AG08395 (cell line): Measurements from ENCODE around the gene AMIGO1.
A peak's percentile ranks its signal among the peaks of the same experiment; 100 is the strongest.
"Not testable (repeated sequence)": the region's sequence is repeated elsewhere in the genome, so short reads cannot be mapped to it uniquely, and the experiment has no call there.

Experiments
- DNase-seq: peaks from one replicate; pipeline ENCODE4 v3.0.0; 2012; ENCODE audit warnings: mixed read lengths, low spot score

AMIGO1 gene

DNA sequence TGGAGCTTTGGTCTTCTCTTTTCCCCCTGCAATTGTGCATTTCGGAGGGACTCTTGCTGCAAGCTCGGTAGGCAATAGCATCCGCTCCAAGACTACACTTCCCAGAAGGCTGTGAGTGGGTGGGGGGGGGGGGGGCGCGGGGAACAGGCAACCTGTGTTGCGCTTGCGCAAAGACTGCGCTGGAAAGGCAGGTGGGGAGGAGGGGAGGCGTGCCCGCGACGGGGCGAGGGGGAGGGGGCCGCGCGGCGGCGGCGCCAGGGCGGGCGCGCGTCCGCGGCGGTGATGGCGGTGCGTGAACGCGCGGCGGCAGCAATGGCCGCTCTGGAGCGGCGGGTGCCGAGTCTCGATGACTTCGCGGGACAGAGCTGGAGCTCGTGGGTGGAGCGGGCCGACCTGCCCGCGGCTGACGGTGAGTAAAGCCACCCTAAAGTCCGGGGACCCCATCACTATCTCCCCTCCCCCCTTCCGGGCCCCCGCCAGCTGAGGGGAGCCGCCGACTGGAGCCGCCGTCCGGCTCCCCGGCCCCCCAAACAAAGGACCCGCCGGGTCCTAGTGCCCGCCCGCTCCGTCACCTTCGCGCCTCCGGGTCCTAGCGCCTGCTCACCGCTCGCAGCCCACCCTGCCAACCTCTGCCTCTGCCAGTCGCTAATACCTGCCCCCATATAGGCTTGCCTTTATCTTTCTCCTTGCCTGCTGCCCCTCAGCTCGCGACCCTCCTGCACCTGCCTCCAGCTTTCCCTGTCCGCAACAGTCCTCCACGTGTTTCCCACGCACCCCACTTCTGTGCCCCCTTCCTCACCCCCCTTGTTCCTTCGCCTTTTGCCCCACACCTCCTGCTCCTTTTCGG, 25.6 kb downstream of the AMIGO1 start, which contains the start of gene ATXN7L2:
ATXN7L2 (plus strand) TSS at position 234 of the 847 bp plus-strand sequence; CDS start at position 283, 49 bp downstream.
- DNase-seq: peak; percentile 100

DNA sequence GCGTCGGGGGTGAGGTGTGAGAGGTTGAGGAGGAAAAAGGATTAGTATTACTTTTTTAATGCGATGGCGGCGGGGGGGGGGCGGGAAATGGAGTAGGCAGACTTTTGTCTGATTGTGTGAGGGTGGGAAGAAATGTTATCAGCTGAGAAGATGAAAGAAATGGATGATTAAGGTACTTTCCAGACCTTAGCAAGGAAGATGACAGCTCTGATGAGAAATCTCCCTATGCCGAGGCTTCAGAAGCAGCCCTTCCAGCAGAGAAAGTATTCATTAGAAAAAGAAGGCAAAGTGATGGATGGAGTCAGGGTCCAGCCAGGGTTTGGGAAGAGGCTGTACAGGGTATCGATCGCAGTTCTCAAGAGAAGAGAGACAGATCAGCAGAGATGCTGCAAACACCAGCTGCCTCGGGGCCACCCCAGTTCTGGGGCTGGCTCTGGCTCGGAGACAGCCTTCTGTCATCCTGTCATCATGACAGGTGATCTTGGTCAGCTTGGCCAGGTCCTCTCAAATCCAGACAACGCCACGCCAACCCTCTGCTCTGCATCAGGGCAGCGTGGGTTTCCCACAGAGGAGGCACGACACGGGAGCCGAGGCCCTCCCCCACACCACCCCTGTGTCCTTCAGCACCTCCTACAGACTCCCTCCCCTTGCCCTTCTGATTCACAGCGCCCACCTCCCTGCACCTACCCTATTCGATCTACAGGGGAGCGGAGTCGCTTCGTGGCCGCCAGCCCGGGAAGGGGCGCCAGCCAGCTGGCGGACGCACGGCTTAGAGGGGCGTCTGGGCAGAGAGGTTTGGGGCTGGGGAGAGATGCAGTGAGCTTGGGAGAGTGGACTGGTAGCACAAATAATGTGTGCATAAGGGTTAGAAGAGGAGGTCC, 26.5 kb downstream of the AMIGO1 start:
- DNase-seq: no peak

DNA sequence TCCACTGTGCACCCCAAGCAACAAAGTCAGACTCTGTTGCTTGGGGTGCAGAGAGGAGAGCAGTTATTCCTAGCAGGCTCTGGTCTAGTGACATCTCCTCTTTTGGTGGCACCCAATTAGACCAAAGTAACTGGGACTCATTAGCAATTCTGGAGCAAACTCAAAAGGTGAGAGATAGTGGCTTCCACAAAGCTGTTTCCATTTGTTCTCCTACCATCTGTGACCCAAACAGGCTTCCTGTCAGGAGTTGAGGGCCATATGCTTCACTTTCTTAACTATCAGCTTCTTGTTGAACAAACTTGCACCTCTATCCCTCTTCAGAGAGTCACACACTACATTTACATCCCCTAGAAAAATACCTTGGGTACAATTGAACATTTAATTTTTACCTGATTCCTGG, 27.3 kb downstream of the AMIGO1 start:
- DNase-seq: no peak

DNA sequence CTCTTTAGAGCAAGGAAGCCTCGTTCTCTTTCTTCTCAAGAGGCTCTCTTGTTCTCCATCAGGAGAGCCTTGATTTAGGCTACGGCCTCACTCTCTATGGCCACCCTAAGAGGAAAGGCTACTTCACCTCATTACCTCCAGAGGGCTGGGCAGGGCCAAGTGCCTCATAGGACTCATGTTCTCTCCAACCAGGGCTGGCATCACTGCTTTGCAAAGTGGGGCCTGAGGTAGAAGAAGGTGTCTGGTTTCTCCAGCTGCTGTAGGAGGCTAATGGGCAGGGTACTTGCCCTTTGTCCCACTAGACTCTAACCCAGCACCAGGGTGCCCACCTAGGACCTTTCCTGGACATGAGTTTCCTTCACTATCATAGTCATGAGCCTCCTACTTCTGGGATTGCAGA, 27.9 kb downstream of the AMIGO1 start:
- no peak for DNase-seq

DNA sequence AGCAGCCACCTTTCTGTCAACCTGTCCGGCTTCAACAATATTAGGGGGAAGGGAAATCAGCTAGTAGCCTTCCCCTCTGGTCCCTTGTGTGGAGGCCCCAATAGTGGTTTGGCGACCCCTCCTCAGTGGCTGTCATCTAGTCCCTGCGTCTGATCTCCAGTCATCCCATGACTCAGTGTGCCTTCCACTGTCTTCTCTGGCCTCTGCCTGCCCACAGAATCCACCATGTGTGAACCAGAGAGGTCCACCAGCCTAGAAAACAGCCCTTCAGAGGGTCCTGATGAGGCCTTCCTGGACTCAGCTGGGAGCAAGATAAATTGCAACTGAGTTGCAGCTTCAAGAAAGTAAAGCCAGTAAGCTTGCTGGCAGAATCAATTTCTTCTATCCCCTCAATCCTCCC, 29.6 kb downstream of the AMIGO1 start:
- no peak for DNase-seq

DNA sequence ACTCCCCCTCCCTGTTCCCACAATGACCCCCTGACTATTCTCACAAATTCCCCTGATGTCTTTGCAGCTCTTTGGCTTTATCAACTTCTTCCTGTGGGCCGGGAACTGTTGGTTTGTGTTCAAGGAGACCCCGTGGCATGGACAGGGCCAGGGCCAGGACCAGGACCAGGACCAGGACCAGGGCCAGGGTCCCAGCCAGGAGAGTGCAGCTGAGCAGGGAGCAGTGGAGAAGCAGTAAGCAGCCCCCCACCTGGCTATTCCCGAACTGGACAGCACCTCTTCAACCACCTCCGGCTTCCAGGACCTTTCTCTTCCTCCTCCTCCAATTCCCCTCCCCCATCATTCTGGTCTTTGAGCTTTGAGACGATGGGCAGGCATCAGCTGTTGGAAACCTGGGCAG, 30.2 kb downstream of the AMIGO1 start:
- DNase-seq: no peak

DNA sequence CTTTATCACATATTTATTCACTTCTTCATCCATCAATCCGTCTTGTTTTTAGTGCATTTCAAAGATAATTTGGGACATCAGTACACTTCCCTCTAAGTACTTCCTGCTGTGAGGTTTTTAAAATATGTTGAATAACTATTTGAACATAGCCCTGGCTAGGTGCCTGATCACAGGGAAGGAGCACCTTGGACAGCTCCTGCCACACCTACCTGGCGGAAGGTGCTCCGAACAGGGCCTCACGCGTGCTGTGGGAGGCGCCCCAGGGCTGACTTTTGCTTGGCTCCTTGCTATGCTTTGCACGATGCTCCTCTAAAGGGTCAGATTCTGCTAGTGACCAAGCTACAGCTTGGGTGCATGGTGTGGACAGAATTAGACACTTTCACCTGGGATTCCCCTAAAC, 30.7 kb downstream of the AMIGO1 start:
- no peak for DNase-seq

DNA sequence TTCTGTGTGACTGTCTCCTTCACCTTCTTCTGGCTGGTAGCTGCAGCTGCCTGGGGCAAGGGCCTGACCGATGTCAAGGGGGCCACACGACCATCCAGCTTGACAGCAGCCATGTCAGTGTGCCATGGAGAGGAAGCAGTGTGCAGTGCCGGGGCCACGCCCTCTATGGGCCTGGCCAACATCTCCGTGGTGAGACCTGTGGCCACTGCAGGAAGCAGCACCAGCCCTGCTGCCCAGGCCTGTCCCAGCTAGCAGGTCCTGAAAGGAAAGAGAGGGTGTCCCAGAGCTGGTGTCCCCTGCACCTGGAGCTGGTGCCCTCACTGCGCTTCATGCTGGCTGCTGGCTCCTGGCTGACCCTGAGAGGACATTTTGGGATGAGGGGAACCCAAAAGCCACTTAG, 31.7 kb downstream of the AMIGO1 start:
- no peak for DNase-seq

DNA sequence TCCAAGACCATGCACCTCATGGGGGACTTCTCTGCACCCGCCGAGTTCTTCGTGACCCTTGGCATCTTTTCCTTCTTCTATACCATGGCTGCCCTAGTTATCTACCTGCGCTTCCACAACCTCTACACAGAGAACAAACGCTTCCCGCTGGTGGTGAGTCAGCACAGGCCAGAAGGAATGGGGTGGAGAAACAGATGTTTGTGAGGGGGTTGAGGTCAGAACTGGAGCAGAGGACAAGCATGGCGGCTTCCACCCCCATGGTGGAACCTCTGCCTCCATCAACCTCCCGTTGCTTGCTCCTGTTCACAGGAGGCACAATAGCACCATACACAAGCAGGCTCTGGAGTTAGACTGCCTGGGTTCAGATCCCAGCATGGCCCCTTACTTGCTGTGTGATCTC, 32.7 kb downstream of the AMIGO1 start:
- no peak for DNase-seq

DNA sequence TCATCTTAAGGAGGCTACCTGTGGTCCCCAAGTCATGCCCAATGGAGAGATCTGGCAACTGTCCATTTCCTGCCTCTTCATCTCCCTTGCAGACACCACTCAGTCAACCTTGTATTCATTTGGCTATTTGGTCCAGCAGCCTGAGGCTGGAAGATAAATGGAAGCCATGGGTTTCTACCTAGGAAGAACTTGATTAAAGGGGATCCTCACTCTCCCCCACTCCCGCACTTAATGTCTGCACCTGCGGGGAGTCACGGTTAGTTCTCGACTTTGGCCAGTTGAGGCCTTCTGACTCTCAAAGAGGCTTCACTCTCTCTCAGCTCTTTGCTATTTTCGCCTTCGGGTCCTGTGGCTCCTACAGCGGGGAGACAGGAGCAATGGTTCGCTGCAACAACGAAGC, 34.3 kb downstream of the AMIGO1 start:
- DNase-seq: no peak

DNA sequence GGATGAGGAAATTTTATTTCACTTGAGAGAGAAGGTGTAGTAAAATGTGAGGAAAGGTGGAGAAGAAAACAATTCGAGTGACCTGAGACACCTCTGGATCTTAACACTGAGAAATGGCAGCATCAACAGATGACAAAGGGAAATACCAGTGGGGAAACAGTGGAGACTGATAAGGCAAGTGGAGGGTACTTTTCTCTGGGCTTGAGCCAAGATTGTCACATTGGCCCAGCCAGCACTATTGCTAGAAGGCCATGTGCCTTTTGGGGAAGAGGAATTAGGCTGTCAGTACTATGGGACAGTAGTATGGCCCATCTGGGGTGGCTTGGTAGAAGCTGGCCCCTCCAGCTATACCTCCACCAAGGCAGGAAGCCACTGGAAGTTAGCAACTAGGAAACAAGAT, 34.8 kb downstream of the AMIGO1 start:
- DNase-seq: no peak

DNA sequence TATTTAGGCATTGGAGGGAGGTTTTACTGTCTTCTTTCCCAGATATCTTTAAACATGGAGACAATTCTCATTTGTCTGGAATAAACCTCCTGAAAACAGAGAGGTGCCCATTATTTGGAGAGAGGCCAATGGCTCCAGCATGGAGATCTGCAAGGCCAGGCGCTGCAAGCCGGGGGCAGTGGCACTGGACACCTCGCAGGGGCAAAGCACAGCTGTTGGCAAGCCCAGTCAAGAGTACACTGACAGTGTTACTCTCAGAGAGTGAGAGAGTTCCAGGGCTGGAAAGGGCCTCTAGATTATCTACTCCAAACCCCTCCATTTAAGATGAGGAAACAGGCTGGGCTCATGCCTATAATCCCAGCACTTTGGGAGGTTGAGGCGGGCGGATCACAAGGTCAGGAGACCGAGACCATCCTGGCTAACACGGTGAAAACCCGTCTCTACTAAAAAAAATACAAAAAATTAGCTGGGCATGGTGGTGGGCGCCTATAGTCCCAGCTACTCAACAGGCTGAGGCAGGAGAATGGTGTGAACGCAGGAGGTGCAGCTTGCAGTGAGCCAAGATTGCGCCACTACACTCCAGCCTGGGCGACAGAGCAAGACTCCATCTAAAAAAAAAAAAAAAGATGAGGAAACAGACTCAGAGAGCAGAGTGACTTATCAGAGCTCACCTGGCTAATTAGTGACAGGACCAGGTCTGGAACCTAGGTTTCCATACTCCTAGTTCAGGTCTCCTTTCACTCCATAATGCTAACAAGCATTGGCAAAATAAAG, 36.1 kb downstream of the AMIGO1 start:
- DNase-seq: not testable (repeated sequence)

DNA sequence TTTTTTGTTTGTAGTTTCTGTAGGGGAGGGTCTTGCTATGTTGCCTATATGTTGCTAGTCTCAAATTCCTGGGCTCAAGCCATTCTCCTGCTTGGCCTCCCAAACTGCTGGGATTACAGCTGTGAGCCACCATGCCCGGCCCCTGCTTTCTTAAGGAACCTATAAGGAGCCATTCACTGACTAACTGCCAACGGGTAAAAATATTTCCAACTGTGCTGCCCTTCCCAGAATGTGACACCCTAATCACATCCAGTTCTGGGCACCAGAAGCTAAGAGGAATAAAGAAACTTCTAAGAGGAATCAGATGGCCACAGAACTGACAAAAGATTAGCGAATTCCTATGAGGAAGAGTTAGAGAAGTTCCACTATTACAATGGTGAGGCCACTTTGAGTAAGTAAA, 36.7 kb downstream of the AMIGO1 start:
- no peak for DNase-seq

DNA sequence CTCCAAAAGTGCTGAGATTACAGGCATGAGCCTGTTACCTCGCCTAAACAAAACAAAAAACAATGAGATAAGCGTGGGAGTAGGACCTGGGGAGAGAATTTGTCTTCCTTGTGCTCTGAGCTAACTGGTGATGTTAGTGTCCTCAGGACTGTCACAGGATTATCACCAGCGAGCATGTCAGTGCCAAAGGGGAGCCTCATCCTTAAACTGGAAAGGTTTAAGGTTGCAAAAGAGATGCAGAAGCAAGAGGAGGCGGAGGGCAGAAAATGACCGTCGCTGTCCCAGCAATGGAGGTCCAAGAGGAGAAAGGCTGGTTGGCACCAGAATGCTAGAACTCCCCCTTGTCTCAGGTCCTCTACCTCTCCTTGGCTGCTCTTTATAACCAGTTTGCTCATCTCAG, 39.3 kb downstream of the AMIGO1 start:
- no peak for DNase-seq

DNA sequence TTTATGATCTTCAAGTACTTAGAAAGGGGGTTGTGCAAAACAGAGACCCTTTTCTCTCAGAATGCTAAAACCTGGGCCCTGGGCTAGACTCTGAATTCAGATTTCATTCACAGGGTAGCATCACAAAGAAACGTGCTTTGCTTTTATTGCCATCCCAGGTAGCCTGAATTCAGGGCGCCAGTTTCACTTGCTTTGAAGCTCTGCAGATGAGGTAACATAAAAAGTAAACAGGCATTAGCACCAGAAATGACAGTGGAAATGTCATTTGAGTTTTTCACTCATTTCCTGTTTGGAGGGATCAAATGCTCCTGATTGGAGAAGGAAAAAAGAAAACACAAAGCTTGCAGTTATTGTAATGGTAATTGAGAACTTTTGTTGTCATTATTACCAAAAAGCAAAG, 40.6 kb downstream of the AMIGO1 start:
- no peak for DNase-seq

DNA sequence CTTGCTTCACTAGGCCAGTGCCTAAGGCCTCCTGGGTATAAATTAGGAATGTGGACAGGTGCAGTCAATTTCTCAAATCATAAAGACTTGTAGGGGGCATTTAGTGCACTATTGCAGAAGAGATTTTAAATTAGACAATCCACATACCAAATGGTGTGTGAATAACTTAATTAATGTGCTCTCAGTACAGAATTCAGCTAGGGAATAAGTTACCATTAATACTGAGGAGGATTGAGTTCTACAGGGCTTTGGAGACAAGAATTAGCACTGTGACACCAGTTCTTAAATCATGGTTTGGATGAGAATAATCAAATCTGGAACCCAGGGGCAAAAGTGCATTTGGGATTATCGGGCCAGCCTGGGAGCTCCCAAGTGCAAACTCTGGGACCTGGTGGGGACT, 41.5 kb downstream of the AMIGO1 start:
- DNase-seq: no peak

DNA sequence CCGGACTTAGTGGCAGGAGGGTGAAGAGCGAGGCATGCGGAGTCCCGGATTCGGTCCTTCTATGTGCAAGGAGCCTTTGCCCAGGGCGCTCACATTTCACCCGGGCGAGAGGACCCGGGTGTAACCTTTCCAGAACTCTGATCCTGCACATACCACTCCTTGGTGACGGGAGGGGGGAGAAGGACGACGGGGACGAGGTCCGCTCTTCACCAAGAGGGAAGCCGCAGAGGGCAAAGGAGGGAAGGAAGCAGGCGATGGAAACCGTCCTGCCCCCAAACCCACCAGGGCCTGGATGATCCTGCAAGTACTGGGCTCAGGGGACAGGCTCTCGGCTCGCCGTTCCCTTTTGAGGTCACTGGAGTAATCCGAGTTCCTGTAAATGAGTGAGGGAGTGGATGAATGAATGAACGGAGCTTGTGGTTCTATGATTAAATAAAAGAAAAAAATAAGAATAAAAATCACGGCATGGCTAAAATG, 42.2 kb downstream of the AMIGO1 start:
- no peak for DNase-seq

DNA sequence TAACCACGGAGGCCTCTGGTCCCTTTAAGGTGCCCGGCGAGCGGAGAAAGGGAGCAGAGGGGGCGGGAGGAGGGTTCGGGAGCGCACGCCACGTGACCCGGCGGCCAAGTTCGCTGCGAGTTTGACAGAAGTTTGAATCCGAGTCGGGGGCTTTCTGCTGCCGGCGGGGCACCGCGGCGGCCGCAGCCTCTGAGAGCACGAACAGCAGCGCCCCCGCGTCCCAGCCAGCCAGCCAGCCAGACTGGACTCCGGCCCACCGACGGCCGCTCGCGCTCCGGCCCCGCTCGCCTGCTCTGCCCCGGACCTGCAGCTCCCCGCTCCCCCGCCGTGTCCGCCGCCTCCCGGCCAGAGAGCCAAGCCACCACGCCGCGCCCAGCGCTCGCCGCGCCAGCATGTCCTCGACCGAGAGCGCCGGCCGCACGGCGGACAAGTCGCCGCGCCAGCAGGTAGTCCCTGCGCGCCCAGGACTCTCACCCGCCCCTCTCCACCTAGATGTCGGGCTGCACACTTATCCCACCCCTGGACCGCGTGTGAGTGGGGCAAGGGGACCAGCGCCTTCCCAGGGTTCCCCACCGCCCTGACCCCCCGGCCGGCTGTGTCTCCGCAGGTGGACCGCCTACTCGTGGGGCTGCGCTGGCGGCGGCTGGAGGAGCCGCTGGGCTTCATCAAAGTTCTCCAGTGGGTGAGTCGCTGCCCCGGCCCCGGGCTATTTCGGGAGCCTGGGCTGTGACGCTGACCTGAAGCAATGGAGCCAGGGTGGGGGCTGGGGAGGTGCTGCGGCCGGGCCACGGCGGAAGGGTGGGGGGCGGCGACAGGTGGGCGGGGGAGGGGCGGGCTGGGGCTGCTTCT, 42.9 kb downstream of the AMIGO1 start, which contains the start of gene SYPL2:
SYPL2 (plus strand) TSS at position 95 of the 849 bp plus-strand sequence; CDS start at position 393, 298 bp downstream.
- peak; percentile 43 for DNase-seq

DNA sequence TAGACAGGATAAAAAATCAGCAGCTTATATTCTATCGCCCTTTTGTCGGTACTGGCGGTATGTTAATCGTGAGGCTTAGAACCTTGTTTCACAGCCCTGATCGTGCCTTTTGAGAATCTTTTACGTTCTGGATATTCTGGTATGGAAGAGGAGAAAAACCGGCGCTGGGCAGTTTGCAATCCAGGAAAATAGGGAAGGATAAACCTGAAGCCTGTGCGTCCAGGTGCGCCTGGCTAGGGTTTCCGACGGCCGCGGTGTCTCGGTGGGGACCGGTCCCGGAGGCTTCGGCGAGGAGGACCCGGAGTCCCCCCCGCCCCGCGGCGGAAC, 43.4 kb downstream of the AMIGO1 start:
- no peak for DNase-seq

DNA sequence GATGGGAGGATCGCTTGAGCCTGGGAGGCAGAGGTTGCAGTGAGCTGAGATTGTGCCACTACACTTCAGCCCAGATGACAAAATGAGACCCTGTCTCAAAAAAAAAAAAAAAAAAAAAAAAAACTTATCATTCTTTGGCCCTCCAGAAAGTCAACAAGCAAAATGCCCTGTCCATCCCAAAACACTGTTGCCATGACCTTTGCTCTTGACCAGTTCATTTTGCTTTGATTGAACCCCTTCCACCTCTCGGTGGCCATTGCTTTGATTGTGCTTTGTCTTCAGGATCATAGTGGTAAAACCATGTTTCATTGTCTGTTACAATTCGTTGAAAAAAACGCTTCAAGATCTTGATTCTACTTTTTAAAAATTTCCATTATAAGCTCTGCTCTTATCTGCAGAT, 51.7 kb downstream of the AMIGO1 start:
- no peak for DNase-seq

DNA sequence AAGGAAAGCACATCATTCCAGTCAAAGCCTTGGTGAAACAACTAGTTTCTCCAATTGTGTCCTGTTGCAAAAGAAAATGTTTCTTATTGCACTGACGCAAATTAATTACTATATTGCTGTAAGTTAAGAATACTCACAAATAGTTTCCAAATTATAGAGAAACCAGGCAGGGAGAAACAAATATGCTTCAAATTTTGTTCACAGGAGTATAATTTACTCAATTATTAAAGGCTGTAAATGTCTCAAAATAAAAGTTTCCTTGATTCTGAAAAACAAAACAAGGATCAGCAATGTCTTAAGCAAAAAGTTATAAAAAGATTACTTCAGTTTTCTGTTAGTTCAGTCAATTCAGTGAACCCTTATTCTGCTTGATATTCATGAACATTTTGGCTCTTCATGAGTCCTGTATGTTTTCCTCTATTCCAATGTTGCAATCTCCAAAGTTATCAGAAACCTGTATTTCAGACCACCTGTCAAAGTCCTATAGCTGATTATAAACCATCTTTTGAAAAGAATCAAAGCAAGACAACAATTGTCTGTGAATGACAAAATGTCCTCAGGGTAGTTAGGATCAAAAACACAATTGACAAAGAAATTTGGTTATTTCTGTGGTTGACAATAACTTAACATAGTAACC, 54.9 kb downstream of the AMIGO1 start:
- DNase-seq: no peak
